Stimulated activated naive CD8-positive, alpha-beta T cell treated with anti-CD3 and anti-CD28 coated beads, Interleukin-15, amount 100 ng/mL, for 72 hours (primary cell): ENCODE measurements around the gene DAGLA.

Source experiments
- ATAC-seq: fragments of 150-1000 bp; cut with Tn5 transposase; 2 replicates; pipeline ENCODE4 v1.10.0; 2021; ENCODE audit warnings: mild to moderate bottlenecking, moderate library complexity
- DNase-seq, 2 donors: peaks; one replicate each; pipeline ENCODE4 v3.0.0; 2021 to 2022
- H3K27ac Mint-ChIP-seq, 2 donors: one replicate each; pipeline ENCODE4 v1.8.0; 2022; ENCODE audit warnings: mild to moderate bottlenecking in 2 of 2, mixed read lengths in 2 of 2, moderate library complexity in 2 of 2
- H3K27me3 Mint-ChIP-seq: one replicate; pipeline ENCODE4 v1.8.0; 2022; ENCODE audit warnings: mixed read lengths
- H3K4me1 Mint-ChIP-seq: one replicate; pipeline ENCODE4 v1.8.0; 2022; ENCODE audit warnings: mild to moderate bottlenecking, mixed read lengths
- H3K4me3 Mint-ChIP-seq, 2 donors: one replicate each; pipeline ENCODE4 v1.8.0; 2022; ENCODE audit warnings: mild to moderate bottlenecking in 2 of 2, mixed read lengths in 2 of 2, moderate library complexity in 1 of 2
- H3K9me3 Mint-ChIP-seq, 2 donors: one replicate each; pipeline ENCODE4 v1.8.0; 2022; ENCODE audit warnings: mixed read lengths in 2 of 2

Gene DAGLA

GRCh38 chr11:61763930-61764605 lies 83.9 kb downstream of the DAGLA start:
- H3K9me3 Mint-ChIP-seq = no peaks in the 10 kb centered on the region
- no peak overlapping the region for H3K4me3 Mint-ChIP-seq
- no peak overlapping the region for H3K27ac Mint-ChIP-seq
- ATAC-seq (no peak), DNase-seq (no peak)
- H3K27me3 Mint-ChIP-seq = no peaks in the 10 kb centered on the region
- H3K4me1 Mint-ChIP-seq = peaks cover 9% of the 10 kb centered on the region

DNA sequence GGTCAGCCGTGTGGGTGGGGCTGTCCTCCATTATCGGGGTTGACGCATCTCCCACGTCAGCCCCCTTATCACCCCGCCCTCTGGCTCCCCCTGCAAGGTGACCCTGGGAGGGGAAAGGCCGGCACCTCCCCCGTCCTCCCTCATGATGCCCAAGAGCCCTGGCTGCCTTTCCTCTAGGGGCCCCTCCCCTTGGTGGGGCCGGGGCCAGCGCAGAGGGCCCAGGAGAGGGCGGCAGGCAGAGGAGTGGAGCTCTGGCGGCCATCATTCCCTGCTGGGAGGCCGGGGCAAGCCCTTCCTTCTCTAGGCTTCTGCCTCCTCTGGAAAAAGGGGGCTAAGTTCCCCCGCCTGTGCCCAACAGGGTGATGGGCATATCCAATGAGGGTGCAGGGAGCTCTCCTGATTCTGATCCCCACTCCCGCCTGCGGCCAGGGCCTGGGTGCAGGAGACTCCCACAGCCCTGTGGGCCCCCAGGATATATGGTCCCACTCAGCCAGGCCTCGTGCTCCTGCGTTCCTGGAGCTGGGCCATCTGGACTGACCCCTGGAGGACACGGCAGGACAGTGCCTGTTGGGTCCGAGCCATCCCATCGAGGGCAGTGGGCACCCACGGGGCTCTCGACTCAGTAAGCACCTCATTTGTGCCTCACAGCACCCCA lies 84.5 kb downstream of the DAGLA start:
- H3K9me3 Mint-ChIP-seq = no peaks in the 10 kb centered on the region

DNA sequence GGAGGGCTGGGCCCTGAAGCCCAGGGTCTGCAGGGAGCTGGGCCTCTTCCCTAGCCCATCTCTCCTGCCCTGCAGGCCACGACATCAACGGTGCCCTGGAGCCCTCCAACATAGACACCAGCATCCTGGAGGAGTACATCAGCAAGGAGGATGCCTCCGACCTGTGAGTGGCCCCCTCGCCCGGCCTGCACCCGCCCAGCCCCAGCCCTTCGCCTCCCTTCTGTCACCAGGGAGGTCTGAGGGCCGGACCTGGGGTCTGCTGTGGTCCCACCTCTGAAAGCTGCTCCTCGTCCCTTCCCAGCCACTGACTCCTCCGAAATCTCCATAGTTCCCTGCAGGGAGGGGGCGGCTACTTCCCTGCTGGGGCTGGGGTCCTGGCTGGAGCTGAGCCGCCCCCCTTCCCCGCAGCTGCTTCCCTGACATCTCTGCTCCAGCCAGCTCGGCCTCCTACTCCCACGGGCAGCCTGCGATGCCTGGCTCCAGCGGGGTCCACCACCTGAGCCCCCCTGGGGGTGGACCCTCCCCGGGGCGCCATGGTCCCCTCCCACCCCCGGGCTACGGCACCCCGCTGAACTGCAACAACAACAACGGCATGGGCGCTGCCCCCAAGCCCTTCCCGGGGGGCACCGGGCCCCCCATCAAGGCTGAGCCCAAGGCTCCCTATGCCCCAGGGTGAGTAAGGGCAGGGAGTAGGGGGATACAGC lies 85.5 kb downstream of the DAGLA start:
- Mint-ChIP-seq H3K27ac (no peak overlapping the region), H3K27me3 (no peaks in the 10 kb centered on the region), H3K9me3 (no peaks in the 10 kb centered on the region), H3K4me1 (peaks cover 9% of the 10 kb centered on the region), H3K4me3 (no peak overlapping the region)
- ATAC-seq (peak; percentile 21), DNase-seq (no peak)

More for the DNA sequence above, 84.5 kb downstream of the DAGLA start:
- no peaks in the 10 kb centered on the region for H3K27me3 Mint-ChIP-seq
- H3K4me1 Mint-ChIP-seq = peaks cover 9% of the 10 kb centered on the region
- H3K4me3 Mint-ChIP-seq = no peak overlapping the region
- H3K27ac Mint-ChIP-seq = no peak overlapping the region
- DNase-seq = no peak
- no peak for ATAC-seq

GRCh38 chr11:61766353-61766841 lies 86.2 kb downstream of the DAGLA start:
- no peaks in the 10 kb centered on the region for H3K9me3 Mint-ChIP-seq
- no peak overlapping the region for H3K4me3 Mint-ChIP-seq
- ATAC-seq = no peak
- DNase-seq = no peak
- H3K27ac Mint-ChIP-seq = no peak overlapping the region
- H3K4me1 Mint-ChIP-seq = peaks cover 9% of the 10 kb centered on the region
- no peaks in the 10 kb centered on the region for H3K27me3 Mint-ChIP-seq

DNA sequence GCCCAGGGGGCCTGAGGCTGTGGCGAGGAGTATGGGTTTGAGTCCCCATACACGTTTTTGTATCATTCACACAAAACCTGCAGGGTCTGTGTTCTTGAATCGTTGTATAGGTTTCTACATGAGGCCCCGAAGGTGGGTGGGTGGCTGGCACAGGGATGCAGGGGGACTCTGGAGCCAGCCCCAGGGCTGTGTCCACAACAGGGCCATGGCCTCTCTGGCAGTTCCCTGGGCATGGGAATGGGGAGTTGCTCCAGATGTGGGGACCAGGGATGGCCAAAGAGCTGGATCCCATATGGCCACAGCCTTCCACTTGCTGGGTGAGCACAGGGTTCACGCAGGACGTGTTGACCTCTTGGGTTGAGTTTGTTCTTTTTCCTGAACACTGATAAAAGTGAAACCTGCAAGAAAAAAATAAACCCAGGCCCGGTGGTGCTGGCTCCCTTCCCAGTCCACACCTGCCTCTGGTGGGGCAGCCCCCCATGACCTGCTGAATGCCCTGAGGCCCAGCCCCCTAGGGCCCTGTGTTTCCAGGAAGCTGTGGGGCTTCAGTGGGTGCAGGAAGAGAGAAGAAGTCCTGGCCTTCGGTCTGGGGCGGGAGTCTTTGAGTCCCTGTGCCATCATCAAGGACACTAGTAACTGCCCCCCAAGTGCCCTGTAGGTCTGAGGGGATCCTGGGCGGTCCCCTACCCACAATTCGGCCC lies 88.3 kb downstream of the DAGLA start:
- DNase-seq = no peak
- no peak for ATAC-seq
- Mint-ChIP-seq H3K9me3 (no peaks in the 10 kb centered on the region), H3K27ac (peak overlapping the region in 1 of 2 donors; percentile 27), H3K27me3 (no peaks in the 10 kb centered on the region), H3K4me1 (peaks cover 9% of the 10 kb centered on the region), H3K4me3 (no peak overlapping the region)

DNA sequence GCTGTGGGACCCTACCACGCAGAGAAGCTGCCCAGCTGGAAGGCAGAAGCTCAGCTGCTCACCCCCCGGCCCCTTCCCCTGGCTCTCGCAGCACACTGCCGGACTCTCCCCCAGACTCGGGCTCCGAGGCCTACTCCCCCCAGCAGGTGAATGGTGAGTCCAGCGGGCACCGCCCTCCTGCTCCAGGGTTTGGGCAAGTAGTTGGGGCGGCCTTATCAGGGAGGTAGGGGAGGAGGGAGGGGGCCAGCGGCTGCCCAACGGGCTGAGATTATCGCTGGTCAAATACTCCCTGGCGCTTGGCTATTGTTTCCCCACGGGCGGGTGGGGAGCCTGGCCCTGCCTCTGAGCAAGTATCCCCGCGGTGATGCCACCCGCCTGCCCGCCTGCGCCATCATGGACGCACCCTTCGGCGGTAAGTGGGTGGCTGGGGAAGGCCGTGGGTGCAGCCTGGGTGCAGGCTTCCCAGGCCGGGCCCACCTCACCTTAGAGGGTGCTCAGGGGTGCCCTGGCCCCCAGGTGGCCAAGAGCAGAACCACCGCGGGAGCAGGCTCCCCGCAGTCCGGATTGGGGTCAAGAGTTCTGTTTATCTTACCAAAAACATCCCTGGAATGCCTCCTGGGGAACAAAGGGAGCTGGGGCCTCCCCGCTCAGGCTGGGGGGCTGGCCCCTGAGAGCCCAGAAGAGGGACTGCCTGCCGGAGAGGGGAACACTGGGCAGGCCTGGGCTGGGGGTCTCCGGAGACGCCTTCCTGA lies 89.2 kb downstream of the DAGLA start:
- DNase-seq (no peak), ATAC-seq (no peak)
- peaks cover 9% of the 10 kb centered on the region for H3K4me1 Mint-ChIP-seq
- H3K4me3 Mint-ChIP-seq = no peak overlapping the region
- H3K27ac Mint-ChIP-seq = no peak overlapping the region
- H3K27me3 Mint-ChIP-seq = no peaks in the 10 kb centered on the region
- H3K9me3 Mint-ChIP-seq = no peaks in the 10 kb centered on the region

DNA sequence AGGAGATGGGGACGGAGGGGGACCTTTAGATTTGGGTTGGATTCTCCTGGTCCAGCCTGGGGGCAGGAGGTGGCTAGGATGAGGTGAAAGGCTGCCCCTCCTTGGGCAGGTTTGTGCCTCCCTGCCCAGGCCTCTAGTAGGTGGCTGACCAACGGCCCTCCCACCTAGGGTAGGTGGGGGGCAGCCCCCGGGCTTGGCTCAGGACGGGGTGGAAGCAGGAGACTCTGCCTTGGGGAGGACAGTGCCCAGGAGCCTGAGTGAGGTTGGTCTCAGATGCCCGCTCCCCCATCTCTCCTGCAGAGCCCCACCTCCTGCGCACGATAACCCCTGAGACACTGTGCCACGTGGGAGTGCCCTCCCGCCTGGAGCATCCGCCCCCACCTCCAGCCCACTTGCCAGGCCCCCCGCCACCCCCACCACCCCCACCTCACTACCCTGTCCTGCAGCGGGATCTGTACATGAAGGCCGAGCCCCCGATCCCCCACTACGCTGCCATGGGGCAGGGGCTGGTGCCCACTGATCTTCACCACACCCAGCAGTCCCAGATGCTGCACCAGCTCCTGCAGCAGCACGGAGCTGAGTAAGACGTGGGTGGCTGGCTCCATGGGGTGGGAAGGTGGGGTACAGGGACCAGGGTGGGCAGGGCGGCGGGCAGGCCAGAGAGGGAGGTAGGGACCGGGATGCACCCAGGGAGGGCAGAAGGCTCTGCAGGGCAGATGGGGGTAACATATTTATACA lies 89.9 kb downstream of the DAGLA start:
- H3K27me3 Mint-ChIP-seq = no peaks in the 10 kb centered on the region
- H3K27ac Mint-ChIP-seq = no peak overlapping the region
- no peak overlapping the region for H3K4me3 Mint-ChIP-seq
- H3K9me3 Mint-ChIP-seq = no peaks in the 10 kb centered on the region
- peaks cover 9% of the 10 kb centered on the region for H3K4me1 Mint-ChIP-seq
- peak; percentile 8 for ATAC-seq
- DNase-seq = no peak

- no peaks in the 10 kb centered on the region for H3K9me3 Mint-ChIP-seq
- H3K4me1 Mint-ChIP-seq = peaks cover 11% of the 10 kb centered on the region
- ATAC-seq = no peak
- no peak for DNase-seq
- peaks cover 1% of the 10 kb centered on the region for H3K27me3 Mint-ChIP-seq
- H3K4me3 Mint-ChIP-seq = no peak overlapping the region
- H3K27ac Mint-ChIP-seq = peak overlapping the region in 1 of 2 donors; percentile 74
Measured at GRCh38 chr11:61771195-61771894, 91.2 kb downstream of the DAGLA start.

- H3K4me3 Mint-ChIP-seq = no peak overlapping the region
- peaks cover 7% of the 10 kb centered on the region for H3K27me3 Mint-ChIP-seq
- H3K4me1 Mint-ChIP-seq = peaks cover 18% of the 10 kb centered on the region
- no peaks in the 10 kb centered on the region for H3K9me3 Mint-ChIP-seq
- peak overlapping the region; percentile 19 to 42 for H3K27ac Mint-ChIP-seq
- no peak for ATAC-seq
- DNase-seq = no peak
Measured at GRCh38 chr11:61771985-61772455, 91.8 kb downstream of the DAGLA start.

GRCh38 chr11:61773356-61773755 lies 93.2 kb downstream of the DAGLA start:
- DNase-seq (no peak), ATAC-seq (no peak)
- no peak overlapping the region for H3K27ac Mint-ChIP-seq
- H3K4me3 Mint-ChIP-seq = no peak overlapping the region
- peaks cover 27% of the 10 kb centered on the region for H3K4me1 Mint-ChIP-seq
- peaks cover 15% of the 10 kb centered on the region for H3K27me3 Mint-ChIP-seq
- no peaks in the 10 kb centered on the region for H3K9me3 Mint-ChIP-seq

GRCh38 chr11:61773809-61774208 lies 93.6 kb downstream of the DAGLA start:
- DNase-seq = no peak
- no peak for ATAC-seq
- H3K27ac Mint-ChIP-seq = peak overlapping the region in 1 of 2 donors; percentile 34
- H3K27me3 Mint-ChIP-seq = peaks cover 19% of the 10 kb centered on the region
- H3K4me3 Mint-ChIP-seq = no peak overlapping the region
- peaks cover 25% of the 10 kb centered on the region for H3K4me1 Mint-ChIP-seq
- no peaks in the 10 kb centered on the region for H3K9me3 Mint-ChIP-seq

DNA sequence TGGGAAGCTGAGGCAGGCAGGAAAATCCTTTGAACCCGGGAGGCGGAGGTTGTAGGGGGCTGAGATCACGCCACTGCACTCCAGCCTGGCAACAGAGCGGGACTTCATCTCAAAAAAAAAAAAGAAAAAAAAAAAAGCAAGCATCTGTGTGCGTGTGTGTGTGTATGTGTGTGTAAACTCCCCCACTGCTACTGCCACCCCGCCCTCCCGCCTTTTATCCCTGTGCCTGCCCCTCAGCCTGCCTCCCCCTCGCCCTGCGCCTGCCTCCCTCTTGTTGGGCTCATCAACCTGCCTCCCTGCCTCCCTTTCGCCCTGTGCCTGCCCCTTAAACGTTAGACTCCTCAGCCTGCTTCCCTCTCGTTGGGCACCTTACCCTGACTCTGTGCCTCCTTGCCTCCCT lies 94.2 kb downstream of the DAGLA start:
- no peak overlapping the region for H3K27ac Mint-ChIP-seq
- H3K4me1 Mint-ChIP-seq = peaks cover 26% of the 10 kb centered on the region
- no peak overlapping the region for H3K4me3 Mint-ChIP-seq
- DNase-seq (no peak), ATAC-seq (no peak)
- peaks cover 21% of the 10 kb centered on the region for H3K27me3 Mint-ChIP-seq
- H3K9me3 Mint-ChIP-seq = no peaks in the 10 kb centered on the region

GRCh38 chr11:61775106-61775505 lies 94.9 kb downstream of the DAGLA start:
- ATAC-seq = no peak
- Mint-ChIP-seq H3K9me3 (no peaks in the 10 kb centered on the region), H3K4me3 (no peak overlapping the region), H3K27me3 (peaks cover 21% of the 10 kb centered on the region), H3K4me1 (peaks cover 26% of the 10 kb centered on the region), H3K27ac (no peak overlapping the region)
- no peak for DNase-seq
